Endodermal cell (in vitro differentiated cells): Measurements from ENCODE around the gene RBMS2. TPM values are rescaled to one million over a fixed set of nuclear protein-coding genes. Genes with fewer than 3 reads are reported as not detected.

Experiments used
- DNase-seq: peaks from one replicate; pipeline ENCODE4 v3.0.0-alpha.2; 2017
- H3K27ac ChIP-seq: 2 replicates; pipeline ENCODE4 v1.5.1; 2013; ENCODE audit warnings: mild to moderate bottlenecking, low read depth, low read length, moderate library complexity
- H3K27me3 ChIP-seq: 2 replicates; pipeline ENCODE4 v1.6.1; 2013; ENCODE audit warnings: mild to moderate bottlenecking, low read length, moderate library complexity; ENCODE audit not compliant: insufficient read depth, control insufficient read depth, poor library complexity, severe bottlenecking
- H3K36me3 ChIP-seq: 2 replicates; pipeline ENCODE4 v1.7.0; 2013; ENCODE audit warnings: mild to moderate bottlenecking, low read length, moderate library complexity; ENCODE audit not compliant: control insufficient read depth, insufficient read depth
- H3K4me1 ChIP-seq: one replicate; pipeline ENCODE4 v1.7.0; 2013; ENCODE audit warnings: low read length; ENCODE audit not compliant: control insufficient read depth, insufficient read depth
- H3K4me3 ChIP-seq: 2 replicates; pipeline ENCODE4 v1.5.1; 2013; ENCODE audit warnings: mild to moderate bottlenecking, low read length, moderate library complexity
- H3K9ac ChIP-seq: 2 replicates; pipeline ENCODE4 v1.6.1; 2013; ENCODE audit warnings: mild to moderate bottlenecking, low read length, moderate library complexity; ENCODE audit not compliant: poor library complexity, severe bottlenecking; ENCODE audit errors: extremely low read depth
- H3K9me3 ChIP-seq: 2 replicates; pipeline ENCODE4 v1.6.1; 2013; ENCODE audit warnings: mild to moderate bottlenecking, low read length, moderate library complexity; ENCODE audit not compliant: control insufficient read depth
- H3K27ac Mint-ChIP-seq: 2 replicates; pipeline ENCODE4 v1.8.0; 2020; ENCODE audit warnings: mixed read lengths
- H3K27me3 Mint-ChIP-seq: 2 replicates; pipeline ENCODE4 v1.8.0; 2021; ENCODE audit warnings: mild to moderate bottlenecking, mixed read lengths; ENCODE audit not compliant: insufficient read depth
- H3K36me3 Mint-ChIP-seq: 2 replicates; pipeline ENCODE4 v1.8.0; 2020; ENCODE audit warnings: low read depth, mixed read lengths
- H3K4me1 Mint-ChIP-seq: 2 replicates; pipeline ENCODE4 v1.8.0; 2020; ENCODE audit warnings: mixed read lengths
- H3K4me3 Mint-ChIP-seq: 2 replicates; pipeline ENCODE4 v1.8.0; 2020; ENCODE audit warnings: mild to moderate bottlenecking, moderate library complexity, mixed read lengths
- H3K9me3 Mint-ChIP-seq: 2 replicates; pipeline ENCODE4 v1.8.0; 2020; ENCODE audit warnings: mild to moderate bottlenecking, mixed read lengths
- CTCF ChIP-seq: fragments of 200-600 bp; sonication (generic); conservative IDR thresholded peaks from 2 replicates; pipeline ENCODE4 v1.5.0; 2021; ENCODE audit warnings: antibody characterized with exemption, mild to moderate bottlenecking
- WGBS, 2 experiments: methylation state at CpG; one replicate each; pipeline versions ENCODE4 v1.1.5 to v1.1.7; 2013; ENCODE audit warnings: missing lambda C conversion rate in 2 of 2, mixed read lengths in 1 of 2; ENCODE audit not compliant: insufficient coverage in 1 of 2, insufficient read length in 1 of 2; 5-methylcytosine and 5-hydroxymethylcytosine counted together
- total RNA-seq, 2 donors: library from RNA; stranded (reverse); fragmentation: NEBNext Ultra II Directional in 1 of 2; extraction: Animal tissue kit (Norgen Biotek cat#: 25700) in 1 of 2; gene quantifications; 2 replicates in 1 of 2; 3 replicates in 1 of 2; pipeline ENCODE4 v1.2.1, GENCODE V29; 2021

RBMS2 gene
- total RNA-seq, 2 donors from 2014 or later = 26.3 to 33.8 TPM

GRCh38 chr12:56529656-56530055 is 8.0 kb downstream of the RBMS2 start:
- Histone ChIP-seq H3K4me3 (no peak overlapping the region), H3K4me1 (no peaks in the 10 kb centered on the region), H3K27me3 (no peaks in the 10 kb centered on the region), H3K9me3 (no peaks in the 10 kb centered on the region), H3K36me3 (no peaks in the 10 kb centered on the region), H3K27ac (no peak overlapping the region), H3K9ac (no peak overlapping the region)
- H3K36me3 Mint-ChIP-seq = no peaks in the 10 kb centered on the region
- H3K27me3 Mint-ChIP-seq = no peaks in the 10 kb centered on the region
- no peak for DNase-seq
- H3K4me1 Mint-ChIP-seq = peaks cover 22% of the 10 kb centered on the region
- H3K9me3 Mint-ChIP-seq = no peaks in the 10 kb centered on the region
- H3K4me3 Mint-ChIP-seq = no peak overlapping the region
- 87 to 94% methylated on average over 4 of the region's 4 CpGs for WGBS, 2 experiments
- TF ChIP-seq CTCF = no peak
- no peak overlapping the region for H3K27ac Mint-ChIP-seq

- no peak overlapping the region for H3K4me3 Mint-ChIP-seq
- DNase-seq = no peak
- Histone ChIP-seq H3K27ac (no peak overlapping the region), H3K9ac (no peak overlapping the region), H3K4me1 (no peaks in the 10 kb centered on the region), H3K4me3 (no peak overlapping the region), H3K9me3 (no peaks in the 10 kb centered on the region), H3K36me3 (no peaks in the 10 kb centered on the region), H3K27me3 (no peaks in the 10 kb centered on the region)
- 90 to 92% methylated on average over 7 of the region's 7 CpGs for WGBS, 2 experiments
- H3K9me3 Mint-ChIP-seq = no peaks in the 10 kb centered on the region
- H3K27me3 Mint-ChIP-seq = no peaks in the 10 kb centered on the region
- H3K4me1 Mint-ChIP-seq = peaks cover 22% of the 10 kb centered on the region
- H3K36me3 Mint-ChIP-seq = peaks cover under 1% of the 10 kb centered on the region
- no peak for TF ChIP-seq CTCF
- H3K27ac Mint-ChIP-seq = peak overlapping the region; percentile 63
These were observed 8.9 kb downstream of the RBMS2 start for GRCh38 chr12:56530390-56531055.

- H3K4me1 ChIP-seq = no peaks in the 10 kb centered on the region
- no peak overlapping the region for H3K4me3 Mint-ChIP-seq
- no peaks in the 10 kb centered on the region for H3K36me3 ChIP-seq
- no peaks in the 10 kb centered on the region for H3K9me3 ChIP-seq
- H3K9me3 Mint-ChIP-seq = no peaks in the 10 kb centered on the region
- no peak for TF ChIP-seq CTCF
- H3K4me1 Mint-ChIP-seq = no peaks in the 10 kb centered on the region
- H3K27ac ChIP-seq = no peak overlapping the region
- no peak overlapping the region for H3K27ac Mint-ChIP-seq
- no peaks in the 10 kb centered on the region for H3K27me3 Mint-ChIP-seq
- DNase-seq = no peak
- H3K27me3 ChIP-seq = no peaks in the 10 kb centered on the region
- no peak overlapping the region for H3K9ac ChIP-seq
- H3K36me3 Mint-ChIP-seq = peaks cover 7% of the 10 kb centered on the region
- no peak overlapping the region for H3K4me3 ChIP-seq
These were observed 15.9 kb downstream of the RBMS2 start for GRCh38 chr12:56537546-56537945.
